K562 (cell line): ENCODE measurements around the gene PTPN5. TPM values are rescaled to one million over a fixed set of nuclear protein-coding genes. Genes with fewer than 3 reads are reported as not detected.

ENCODE experiments used
- EP300 ChIP-seq: IDR thresholded peaks from 2 replicates; pipeline ENCODE4 v1.6.1; 2012; ENCODE audit warnings: low read length, improper control_type of control experiment
- HINFP ChIP-seq: fragments of 450-650 bp; conservative IDR thresholded peaks from 2 replicates; pipeline ENCODE4 v1.6.1; 2016; ENCODE audit warnings: missing genetic modification characterization, low read depth, mild to moderate bottlenecking, control low read depth, missing compliant biosample characterization
- ID3 ChIP-seq, 2 experiments: fragments of 250-450 bp in 1 of 2; fragments of 450-650 bp in 1 of 2; sonication (Bioruptor Pico) in 1 of 2; IDR thresholded peaks; 2 replicates each; pipeline versions ENCODE4 v1.6.1 to v1.8.0; 2016 to 2021; ENCODE audit warnings: mild to moderate bottlenecking in 2 of 2, moderate library complexity in 2 of 2, missing compliant biosample characterization in 1 of 2, missing genetic modification characterization in 1 of 2
- MAZ ChIP-seq, 2 experiments: fragments of 450-650 bp in 1 of 2; sonication (generic) in 1 of 2; formaldehyde crosslinking; IDR thresholded peaks in 1 of 2; conservative IDR thresholded peaks in 1 of 2; 2 replicates each; pipeline versions ENCODE4 v1.4.0 to v1.5.0; 2020; ENCODE audit warnings: mild to moderate bottlenecking in 1 of 2, missing genetic modification reagents in 1 of 2
- MTF1 ChIP-seq: fragments of 250-450 bp; sonication (Bioruptor Pico); IDR thresholded peaks from 2 replicates; pipeline ENCODE4 v1.9.0; 2021; ENCODE audit warnings: moderate library complexity, mild to moderate bottlenecking, inconsistent platforms, borderline replicate concordance
- PCBP1 ChIP-seq: fragments of 200-400 bp; formaldehyde crosslinking; IDR thresholded peaks from 2 replicates; pipeline ENCODE4 v1.6.1; 2018; ENCODE audit warnings: mild to moderate bottlenecking, low read depth, low read length; ENCODE audit not compliant: poor library complexity, severe bottlenecking
- PTRF ChIP-seq: fragments of 450-650 bp; IDR thresholded peaks from 2 replicates; pipeline ENCODE4 v1.6.1; 2016; ENCODE audit warnings: mild to moderate bottlenecking, missing genetic modification characterization, missing compliant biosample characterization
- RBM14 ChIP-seq: fragments of 200-400 bp; formaldehyde crosslinking; IDR thresholded peaks from 2 replicates; pipeline ENCODE4 v1.6.1; 2018; ENCODE audit warnings: low read depth, mild to moderate bottlenecking, low read length, moderate library complexity, borderline replicate concordance; ENCODE audit not compliant: insufficient read depth
- YBX1 ChIP-seq: fragments of 450-650 bp; IDR thresholded peaks from 2 replicates; pipeline ENCODE4 v1.7.1; 2016; ENCODE audit warnings: mild to moderate bottlenecking
- YY1 ChIP-seq, 3 experiments: IDR thresholded peaks; 2 replicates each; pipeline ENCODE4 v1.6.1; 2011; ENCODE audit warnings: low read length in 2 of 3, mild to moderate bottlenecking in 2 of 3, moderate library complexity in 2 of 3, borderline replicate concordance in 1 of 3, control low read depth in 1 of 3, low read depth in 1 of 3; ENCODE audit not compliant: insufficient read depth in 3 of 3, insufficient replicate concordance in 2 of 3, control insufficient read depth in 1 of 3, insufficient read length in 1 of 3; ENCODE audit errors: extremely low read depth in 1 of 3
- ZBTB40 ChIP-seq, 2 experiments: fragments of 450-650 bp in 1 of 2; sonication (generic) in 1 of 2; formaldehyde crosslinking in 1 of 2; IDR thresholded peaks; 2 replicates each; pipeline versions ENCODE4 v1.7.1 to v1.9.0; 2016 to 2022; ENCODE audit warnings: inconsistent platforms in 1 of 2, mild to moderate bottlenecking in 1 of 2, missing genetic modification reagents in 1 of 2
- ZNF239 ChIP-seq: fragments of 250-450 bp; sonication (Bioruptor Pico); IDR thresholded peaks from 2 replicates; pipeline ENCODE4 v1.4.0; 2020; ENCODE audit warnings: mild to moderate bottlenecking
- ZNF561 ChIP-seq: fragments of 450-650 bp; formaldehyde crosslinking; conservative IDR thresholded peaks from 2 replicates; pipeline ENCODE4 v1.4.0; 2020; ENCODE audit warnings: mild to moderate bottlenecking, moderate library complexity
- ZZZ3 ChIP-seq: fragments of 450-650 bp; IDR thresholded peaks from 2 replicates; pipeline ENCODE4 v1.6.1; 2016; ENCODE audit warnings: antibody characterized with exemption, mild to moderate bottlenecking, moderate library complexity
- polyA plus RNA-seq, 8 experiments: library from polyadenylated mRNA; depleted of rRNA in 4 of 8; stranded (reverse) in 5 of 8; unstranded in 3 of 8; fragments of >200 nt; fragmentation: Nextera tagmentation in 2 of 8; fragmentation: Illumina TruSeq in 1 of 8; extraction: Ambion mirVana in 2 of 8; extraction: Trizol in 1 of 8; gene quantifications; 2 replicates each; pipeline versions ENCODE4 v1.2.1 to v1.2.3, GENCODE V29; 2011 to 2014; ENCODE audit warnings: inconsistent platforms in 1 of 8, missing spikeins in 1 of 8
- total RNA-seq, 7 experiments: library from RNA; depleted of rRNA in 6 of 7; stranded (reverse); fragments of >200 nt in 6 of 7; fragmentation: Illumina TruSeq in 2 of 7; extraction: Trizol in 2 of 7; gene quantifications; 2 replicates each; pipeline versions ENCODE4 v1.2.1 to v1.2.3, GENCODE V29; 2011 to 2021; ENCODE audit warnings: low replicate concordance in 1 of 7

PTPN5 gene
- total and polyA plus RNA-seq, 9 of the 15 experiments (the other 6 are each of a cell fraction or from before 2014, with no cell fraction given): not detected

GRCh38 chr11:18727479-18728236, 63.9 kb downstream of the PTPN5 start (continued):
- no peak for TF ChIP-seq MTF1 (CRISPR knock-in tag)
- no peak for TF ChIP-seq HINFP (tag)
- no peak for TF ChIP-seq ID3 (CRISPR knock-in tag; IDR thresholded peaks at IDR 0.05)
- TF ChIP-seq ID3 (tag; IDR thresholded peaks at IDR 0.05): no peak
- TF ChIP-seq YBX1: no peak
- TF ChIP-seq MAZ (CRISPR knock-in tag; conservative IDR thresholded peaks at IDR 0.05 in 1 of 2, IDR thresholded peaks at IDR 0.05 in 1 of 2): 0 out of 4 replicates have a peak, but pooled peaks of 1 of the 2 experiments have one; percentile 16
- TF ChIP-seq PTRF (tag): no peak
- no peak for TF ChIP-seq RBM14
- TF ChIP-seq ZNF561 (CRISPR knock-in tag): no peak
- no peak for TF ChIP-seq ZBTB40 (IDR thresholded peaks at IDR 0.05)
- TF ChIP-seq ZBTB40 (CRISPR knock-in tag; IDR thresholded peaks at IDR 0.05): no peak
- TF ChIP-seq ZNF239 (CRISPR knock-in tag): no peak
- no peak for TF ChIP-seq YY1 (IDR thresholded peaks at IDR 0.05; ENCODE audit: borderline replicate concordance in 1 of 3, control insufficient read depth in 1 of 3, extremely low read depth in 1 of 3, insufficient read depth in 3 of 3, insufficient read length in 1 of 3, insufficient replicate concordance in 2 of 3, low read depth in 1 of 3, low read length in 2 of 3)
- TF ChIP-seq PCBP1: no peak
- no peak for TF ChIP-seq ZZZ3
- no peak for TF ChIP-seq EP300
